IMR-90 (cell line): ENCODE data around the gene CCDC74A. TPM values are rescaled to one million over a fixed set of nuclear protein-coding genes. Genes with fewer than 3 reads are reported as not detected.
"Not testable (repeated sequence)": the region's sequence is repeated elsewhere in the genome, so short reads cannot be mapped to it uniquely, and the experiment has no call there.

Experiments used
- ATAC-seq: fragments of 200-7000 bp; cut with Tn5 transposase; 2 replicates; pipeline ENCODE4 v1.9.1; 2020; ENCODE audit warnings: low read depth, mild to moderate bottlenecking, moderate library complexity
- BruUV-seq: library from RNA; stranded (reverse); fragments of 400-500 nt; replicated peaks from 2 replicates; lab custom pipeline; 2021; lab: Mats Ljungman, UMichigan
- CTCF ChIA-PET: fragments of 300-600 bp; formaldehyde crosslinking; extraction: SDS; loops from one replicate; lab custom pipeline; 2021; ENCODE audit warnings: antibody characterized with exemption; lab: Yijun Ruan, JAX
- POLR2A ChIA-PET: fragments of 300-600 bp; sonication (Branson Sonifier 250); formaldehyde crosslinking; loops from one replicate; lab custom pipeline; 2022; ENCODE audit warnings: antibody characterized with exemption; ENCODE audit not compliant: unreplicated experiment; lab: Charles Lee
- DNase-seq: peaks from one replicate; pipeline ENCODE4 v3.0.0; 2013
- H2AFZ ChIP-seq: replicated peaks from 2 replicates; pipeline ENCODE3; 2013; ENCODE audit warnings: low read length, mild to moderate bottlenecking; ENCODE audit not compliant: poor library complexity
- H2AK5ac ChIP-seq: 2 replicates; pipeline ENCODE4 v1.6.1; 2013; ENCODE audit warnings: low read depth, low read length, inconsistent platforms
- H2AK9ac ChIP-seq: replicated peaks from 2 replicates; pipeline ENCODE3; 2013; ENCODE audit warnings: mild to moderate bottlenecking, low read depth, low read length, moderate library complexity; ENCODE audit not compliant: poor library complexity
- H2BK120ac ChIP-seq: 2 replicates; pipeline ENCODE4 v1.6.1; 2013; ENCODE audit warnings: low read depth, low read length, inconsistent platforms
- H2BK15ac ChIP-seq: 3 replicates; pipeline ENCODE4 v1.6.1; 2013; ENCODE audit warnings: low read depth, low read length, inconsistent platforms
- H2BK20ac ChIP-seq: 2 replicates; pipeline ENCODE4 v1.6.1; 2013; ENCODE audit warnings: low read depth, mild to moderate bottlenecking, inconsistent platforms, low read length, moderate library complexity
- H2BK5ac ChIP-seq: 2 replicates; pipeline ENCODE4 v1.6.1; 2013; ENCODE audit warnings: mild to moderate bottlenecking, low read depth, low read length, inconsistent platforms; ENCODE audit not compliant: poor library complexity, severe bottlenecking
- H3K14ac ChIP-seq: replicated peaks from 2 replicates; pipeline ENCODE4 v1.6.1; 2013; ENCODE audit warnings: low read depth, low read length, inconsistent platforms
- H3K18ac ChIP-seq: 2 replicates; pipeline ENCODE4 v1.6.1; 2013; ENCODE audit warnings: low read depth, low read length, control low read depth
- H3K23ac ChIP-seq: 2 replicates; pipeline ENCODE4 v1.6.1; 2013; ENCODE audit warnings: low read depth, low read length, inconsistent platforms
- H3K27ac ChIP-seq: 2 replicates; pipeline ENCODE4 v1.5.1; 2013; ENCODE audit warnings: mild to moderate bottlenecking, control low read depth, low read length; ENCODE audit not compliant: insufficient read depth
- H3K27me3 ChIP-seq: 2 replicates; pipeline ENCODE4 v1.6.1; 2013; ENCODE audit warnings: low read length; ENCODE audit not compliant: control insufficient read depth, insufficient read depth
- H3K36me3 ChIP-seq: 2 replicates; pipeline ENCODE4 v1.6.1; 2013; ENCODE audit warnings: low read length, mixed read lengths; ENCODE audit not compliant: control insufficient read depth, insufficient read depth
- H3K4ac ChIP-seq: 2 replicates; pipeline ENCODE4 v1.6.1; 2013; ENCODE audit warnings: low read depth, low read length, inconsistent platforms
- H3K4me1 ChIP-seq: 2 replicates; pipeline ENCODE4 v1.6.1; 2013; ENCODE audit warnings: low read length, mixed read lengths; ENCODE audit not compliant: control insufficient read depth, insufficient read depth
- H3K4me2 ChIP-seq: 2 replicates; pipeline ENCODE4 v1.6.1; 2013; ENCODE audit warnings: low read depth, mild to moderate bottlenecking, control low read depth, low read length, moderate library complexity
- H3K4me3 ChIP-seq: 2 replicates; pipeline ENCODE4 v1.5.1; 2013; ENCODE audit warnings: low read depth, mild to moderate bottlenecking, control low read depth, low read length, moderate library complexity; ENCODE audit not compliant: insufficient read depth
- H3K56ac ChIP-seq: 2 replicates; pipeline ENCODE4 v1.6.1; 2013; ENCODE audit warnings: low read length, inconsistent platforms; ENCODE audit not compliant: insufficient read depth; ENCODE audit errors: extremely low read depth
- H3K79me1 ChIP-seq, 2 experiments: 2 replicates each; pipeline ENCODE4 v1.6.1; 2013; ENCODE audit warnings: low read length in 2 of 2, inconsistent platforms in 1 of 2, low read depth in 1 of 2
- H3K9ac ChIP-seq: 2 replicates; pipeline ENCODE4 v1.6.1; 2013; ENCODE audit warnings: low read depth, low read length, control low read depth
- H3K9me1 ChIP-seq: 2 replicates; pipeline ENCODE4 v1.6.1; 2013; ENCODE audit warnings: low read length, inconsistent platforms; ENCODE audit not compliant: insufficient read depth
- H3K9me3 ChIP-seq: 2 replicates; pipeline ENCODE4 v1.6.1; 2013; ENCODE audit warnings: low read length; ENCODE audit not compliant: control insufficient read depth, insufficient read depth
- H4K20me1 ChIP-seq: 2 replicates; pipeline ENCODE4 v1.6.1; 2013; ENCODE audit warnings: low read length, inconsistent platforms; ENCODE audit not compliant: insufficient read depth
- H4K5ac ChIP-seq: 2 replicates; pipeline ENCODE4 v1.6.1; 2013; ENCODE audit warnings: mild to moderate bottlenecking, low read depth, low read length, control low read depth
- H4K8ac ChIP-seq, 2 experiments: 2 replicates each; pipeline ENCODE4 v1.6.1; 2013; ENCODE audit warnings: low read depth in 2 of 2, low read length in 2 of 2, control low read depth in 1 of 2, inconsistent platforms in 1 of 2
- H4K91ac ChIP-seq: 2 replicates; pipeline ENCODE4 v1.6.1; 2013; ENCODE audit warnings: low read depth, low read length, inconsistent platforms; ENCODE audit not compliant: insufficient read depth
- WGBS, 2 experiments: methylation state at CpG; one replicate each; pipeline versions ENCODE4 v1.1.5 to v1.1.7; 2013; ENCODE audit warnings: missing lambda C conversion rate in 2 of 2; ENCODE audit not compliant: insufficient read length in 1 of 2; ENCODE audit errors: extremely low coverage in 2 of 2; 5-methylcytosine and 5-hydroxymethylcytosine counted together
- dilution Hi-C: fragments of 300-500 bp; cut with HindIII; formaldehyde crosslinking; loops from one replicate; pipeline ENCODE4 v1.14.3; 2018; ENCODE audit warnings: low sequenced_read_pairs; ENCODE audit not compliant: unreplicated experiment
- in situ Hi-C: fragments of 300-500 bp; cut with MboI; formaldehyde crosslinking; loops from 3 replicates; pipeline ENCODE4 v1.14.3; 2019; ENCODE audit warnings: low sequenced_read_pairs, inconsistent platforms, mixed read lengths
- intact Hi-C: fragments of 100-400 bp; cut with micrococcal nuclease; formaldehyde crosslinking; loops from 2 replicates; pipeline ENCODE4 v1.10.0; 2022
- polyA plus RNA-seq, 3 experiments: library from polyadenylated mRNA; depleted of rRNA; stranded (reverse); fragments of >200 nt; gene quantifications; 2 replicates each; pipeline ENCODE4 v1.2.3, GENCODE V29; 2012; ENCODE audit warnings: low replicate concordance in 1 of 3
- total RNA-seq: library from RNA; depleted of rRNA; stranded (reverse); fragments of >200 nt; gene quantifications from 2 replicates; pipeline ENCODE4 v1.2.3, GENCODE V29; 2012

The CCDC74A gene
- total and polyA plus RNA-seq, 2 of the 4 experiments (the other 2 are of a cell fraction), result 3.8 to 11.9 TPM

- POLR2A ChIA-PET, H3K4me1 ChIP-seq, H3K36me3 ChIP-seq, H4K91ac ChIP-seq, H3K9ac ChIP-seq, H2AK9ac ChIP-seq, H3K4me2 ChIP-seq, H3K23ac ChIP-seq, H2AK5ac ChIP-seq, H3K79me1 ChIP-seq, H3K9me1 ChIP-seq, in situ Hi-C loops, intact Hi-C loops, H3K4ac ChIP-seq, DNase-seq, dilution Hi-C loops, H4K5ac ChIP-seq, H2BK15ac ChIP-seq, H4K8ac ChIP-seq, H3K4me3 ChIP-seq, H4K20me1 ChIP-seq, BruUV-seq, H2BK20ac ChIP-seq, H3K18ac ChIP-seq, H2AFZ ChIP-seq, H3K9me3 ChIP-seq, H3K27me3 ChIP-seq, H3K27ac ChIP-seq, CTCF ChIA-PET, H3K56ac ChIP-seq, H3K14ac ChIP-seq, ATAC-seq, H2BK5ac ChIP-seq, H2BK120ac ChIP-seq: not testable (repeated sequence)
- 100% methylated on average over 1 of the region's 14 CpGs; no CpG with 5 or more reads in 1 of the 2 experiments for WGBS, 2 experiments
Measured at GRCh38 chr2:131536841-131537240, 9.2 kb downstream of the CCDC74A start.

GRCh38 chr2:131538856-131539255 is 11.2 kb downstream of the CCDC74A start:
- H3K9ac ChIP-seq, H3K56ac ChIP-seq, H2AK5ac ChIP-seq, H3K14ac ChIP-seq, H3K23ac ChIP-seq, H3K9me3 ChIP-seq, H3K4me1 ChIP-seq, H2BK120ac ChIP-seq, H4K5ac ChIP-seq, dilution Hi-C loops, H3K4me2 ChIP-seq, H3K9me1 ChIP-seq, intact Hi-C loops, H3K4me3 ChIP-seq, ATAC-seq, H2AK9ac ChIP-seq, H2AFZ ChIP-seq, H3K27ac ChIP-seq, H3K36me3 ChIP-seq, H4K91ac ChIP-seq, DNase-seq, H3K27me3 ChIP-seq, CTCF ChIA-PET, POLR2A ChIA-PET, H2BK15ac ChIP-seq, H2BK5ac ChIP-seq, BruUV-seq, H3K4ac ChIP-seq, H2BK20ac ChIP-seq, in situ Hi-C loops, H4K8ac ChIP-seq, H4K20me1 ChIP-seq, H3K18ac ChIP-seq, H3K79me1 ChIP-seq: not testable (repeated sequence)
- 100% methylated on average over 1 of the region's 13 CpGs; no CpG with 5 or more reads in 1 of the 2 experiments for WGBS, 2 experiments
